GM10266 (cell line): Measurements from ENCODE around the gene KCTD16.

Experiments used
- DNase-seq: peaks from one replicate; pipeline ENCODE4 v3.0.0; 2012; ENCODE audit errors: extremely low spot score
- TF ChIP-seq, protein P1 (sequence below): IDR thresholded peaks from 2 replicates; pipeline ENCODE4 v1.5.1; 2012; ENCODE audit warnings: mild to moderate bottlenecking, low read depth; ENCODE audit not compliant: control insufficient read depth, insufficient read depth; ENCODE audit errors: missing control alignments

KCTD16 gene

DNA sequence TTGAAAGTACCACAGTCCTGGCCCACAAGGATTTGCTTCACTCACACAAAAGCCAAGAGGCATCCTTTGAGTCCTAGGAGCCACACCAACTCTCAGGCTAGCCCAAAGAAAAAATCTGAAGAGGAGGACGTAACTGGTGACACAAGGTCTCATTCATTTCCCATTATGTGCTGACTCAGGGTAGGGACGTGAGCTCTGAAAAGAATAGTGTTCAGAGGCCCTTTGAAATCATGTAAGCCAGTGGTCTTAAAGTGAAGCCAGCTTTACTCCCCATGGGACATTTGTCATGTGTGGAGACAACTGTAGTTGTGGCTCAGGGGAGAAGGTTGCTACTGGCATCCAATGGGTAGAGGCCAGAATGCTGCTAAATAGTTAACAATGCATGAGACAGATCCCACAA, 332.4 kb downstream of the KCTD16 start:
- no peak for DNase-seq
- TF ChIP-seq, protein P1, sequence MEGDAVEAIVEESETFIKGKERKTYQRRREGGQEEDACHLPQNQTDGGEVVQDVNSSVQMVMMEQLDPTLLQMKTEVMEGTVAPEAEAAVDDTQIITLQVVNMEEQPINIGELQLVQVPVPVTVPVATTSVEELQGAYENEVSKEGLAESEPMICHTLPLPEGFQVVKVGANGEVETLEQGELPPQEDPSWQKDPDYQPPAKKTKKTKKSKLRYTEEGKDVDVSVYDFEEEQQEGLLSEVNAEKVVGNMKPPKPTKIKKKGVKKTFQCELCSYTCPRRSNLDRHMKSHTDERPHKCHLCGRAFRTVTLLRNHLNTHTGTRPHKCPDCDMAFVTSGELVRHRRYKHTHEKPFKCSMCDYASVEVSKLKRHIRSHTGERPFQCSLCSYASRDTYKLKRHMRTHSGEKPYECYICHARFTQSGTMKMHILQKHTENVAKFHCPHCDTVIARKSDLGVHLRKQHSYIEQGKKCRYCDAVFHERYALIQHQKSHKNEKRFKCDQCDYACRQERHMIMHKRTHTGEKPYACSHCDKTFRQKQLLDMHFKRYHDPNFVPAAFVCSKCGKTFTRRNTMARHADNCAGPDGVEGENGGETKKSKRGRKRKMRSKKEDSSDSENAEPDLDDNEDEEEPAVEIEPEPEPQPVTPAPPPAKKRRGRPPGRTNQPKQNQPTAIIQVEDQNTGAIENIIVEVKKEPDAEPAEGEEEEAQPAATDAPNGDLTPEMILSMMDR = no peak

DNA sequence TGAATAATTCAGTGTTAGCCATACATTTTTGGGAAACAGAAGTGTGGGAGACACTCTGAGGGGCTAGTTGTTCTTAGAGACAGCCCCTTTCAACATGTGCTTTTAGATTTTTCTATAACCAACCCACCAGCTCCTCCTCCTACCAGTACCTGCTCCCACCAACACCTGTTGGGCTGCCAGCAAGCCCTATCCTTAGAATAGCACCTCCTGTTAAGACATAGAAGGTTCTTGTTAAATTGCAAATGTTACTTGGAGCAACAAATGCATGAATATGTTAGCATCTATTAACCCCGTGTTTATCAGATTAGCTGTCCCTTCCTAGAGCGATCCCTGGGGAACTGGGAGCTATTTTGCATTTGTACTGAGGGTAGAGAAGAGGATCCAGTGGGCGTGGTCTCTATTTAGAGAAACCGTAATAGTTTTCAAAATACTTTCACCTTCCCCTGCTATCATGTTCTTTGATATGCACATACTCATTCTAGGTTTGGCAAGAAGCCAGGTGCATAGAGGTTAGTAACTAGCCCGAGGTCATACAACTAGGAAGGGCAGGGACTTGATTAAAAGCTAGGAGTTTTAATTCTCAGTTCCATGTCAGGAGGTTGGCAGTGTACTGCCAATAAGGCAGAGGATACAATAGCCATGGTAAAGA, 334.4 kb downstream of the KCTD16 start:
- TF ChIP-seq, protein P1 = no peak
- DNase-seq = no peak

DNA sequence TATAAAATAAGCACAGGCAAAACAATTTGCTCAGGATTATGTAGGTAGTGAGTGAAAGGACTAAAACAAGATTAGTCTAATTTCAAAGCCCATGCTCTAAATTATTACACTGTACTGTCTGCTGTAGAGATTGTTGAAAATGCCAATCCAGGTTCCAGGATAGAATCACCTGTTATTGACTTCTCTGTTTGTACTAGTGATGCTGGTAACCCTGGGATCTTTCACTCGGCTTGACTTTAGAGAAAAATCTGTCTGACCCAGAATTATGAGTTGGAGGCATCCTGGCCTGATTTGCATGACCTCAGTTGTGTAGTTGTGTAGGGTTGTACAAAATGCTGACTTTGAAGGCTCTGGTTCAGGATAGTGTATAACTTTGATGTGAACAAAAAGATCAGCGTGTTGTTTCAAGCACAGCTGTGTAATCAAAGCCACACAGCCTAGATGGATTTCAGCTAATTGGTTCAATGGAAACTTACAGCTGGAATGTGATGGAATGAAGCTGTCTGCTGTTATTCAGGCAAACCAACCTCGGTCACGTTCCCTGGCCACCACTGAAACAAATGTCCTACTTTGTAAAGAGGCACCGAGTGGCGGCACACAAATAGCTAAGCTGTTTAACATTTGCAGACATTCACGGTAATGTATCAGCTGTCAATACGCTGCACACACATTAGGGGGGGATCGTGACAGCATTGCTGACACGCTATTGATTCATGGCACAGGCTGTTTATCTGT, 340.3 kb downstream of the KCTD16 start:
- TF ChIP-seq, protein P1 = no peak
- no peak for DNase-seq

DNA sequence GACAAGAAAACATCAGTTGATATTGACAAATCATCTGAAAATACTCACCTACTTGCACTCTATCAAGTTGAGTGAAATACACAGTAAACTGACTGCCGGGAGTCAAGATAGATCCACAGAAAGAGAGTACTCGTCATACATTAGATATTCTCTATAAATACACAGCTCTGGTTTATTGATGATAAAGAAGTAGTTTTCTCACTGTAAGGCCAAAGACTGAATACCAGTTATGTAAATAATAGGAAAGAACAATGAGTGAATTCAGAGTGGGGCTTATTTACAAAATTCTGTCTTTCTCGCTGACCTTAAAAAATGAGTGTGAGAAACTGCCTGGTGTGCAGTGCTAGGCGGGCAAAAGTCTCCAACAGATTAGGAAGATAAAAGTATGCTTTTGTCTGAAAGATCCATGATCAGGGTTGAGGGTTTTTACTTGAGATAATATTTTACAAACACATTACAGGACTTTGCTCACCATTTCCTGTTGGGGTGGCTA, 341.0 kb downstream of the KCTD16 start:
- no peak for DNase-seq
- TF ChIP-seq, protein P1 = no peak

DNA sequence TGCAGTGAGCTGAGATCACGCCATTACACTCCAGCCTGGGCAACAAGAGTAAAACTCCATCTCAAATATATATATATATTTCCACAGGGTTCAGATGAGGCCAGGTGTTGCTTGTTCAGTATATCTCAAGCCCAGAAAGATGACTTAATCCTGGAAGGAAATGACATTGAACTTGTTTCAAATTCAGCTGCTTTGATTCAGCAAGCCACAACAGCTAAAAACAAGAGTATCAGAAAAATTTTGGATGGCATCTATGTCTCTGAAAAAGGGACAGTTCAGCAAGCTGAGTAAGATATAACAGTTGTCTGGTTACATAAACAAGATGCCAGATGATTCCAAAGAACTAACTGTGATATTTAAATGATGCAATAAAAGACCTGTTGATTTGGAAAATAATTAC, 352.0 kb downstream of the KCTD16 start:
- TF ChIP-seq, protein P1 = no peak
- DNase-seq = no peak

DNA sequence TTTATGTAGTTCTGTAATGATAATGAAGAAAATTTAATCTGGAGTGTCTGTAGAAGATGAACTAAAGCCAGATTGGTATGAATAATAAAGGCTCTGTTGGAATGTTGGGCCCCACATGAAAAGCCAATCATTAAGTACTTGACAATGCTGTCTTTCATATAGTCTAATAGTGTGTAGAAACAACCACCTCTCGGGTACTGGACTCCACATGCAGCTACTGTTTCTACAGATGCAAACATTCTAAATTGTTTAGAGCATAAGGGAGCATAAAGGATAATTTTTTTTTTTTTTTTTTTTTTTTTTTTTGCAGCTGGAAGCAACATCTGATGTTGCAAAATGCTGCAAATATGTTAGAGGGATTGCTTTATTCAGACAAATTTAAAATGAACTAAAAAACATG, 354.3 kb downstream of the KCTD16 start:
- TF ChIP-seq, protein P1 = no peak
- DNase-seq = no peak

DNA sequence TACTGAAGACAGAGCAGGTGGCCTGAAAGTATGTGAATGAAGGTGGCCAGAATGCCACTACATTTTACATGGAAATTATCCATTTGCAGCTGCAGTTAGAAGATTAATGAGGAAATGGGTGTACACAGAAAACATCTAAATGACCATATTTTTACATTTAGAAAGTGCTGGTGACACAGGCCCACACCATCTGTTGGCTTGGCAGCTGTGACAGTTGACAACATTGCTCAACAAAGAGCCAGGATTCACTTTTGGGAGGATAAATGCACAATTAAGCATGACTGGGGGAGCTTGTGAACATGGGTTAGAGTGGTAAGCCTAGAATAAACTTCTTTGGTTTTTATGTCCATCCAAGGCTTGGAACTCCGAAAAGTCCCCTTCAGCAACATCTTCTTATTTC, 360.5 kb downstream of the KCTD16 start:
- DNase-seq = no peak
- TF ChIP-seq, protein P1 = no peak
